ENCODE results near the gene PEG3. TPM values are rescaled to one million over a fixed set of nuclear protein-coding genes. Genes with fewer than 3 reads are reported as not detected.

The PEG3 gene
- total and polyA plus RNA-seq, 2 of the 4 experiments (the other 2 are of a cell fraction), result not detected

- Histone ChIP-seq H4K91ac (ENCODE audit: insufficient read depth, low read depth, low read length) (no peak overlapping the region), H3K4me2 (ENCODE audit: low read depth, low read length) (no peak overlapping the region), H3K4me3 (ENCODE audit: insufficient read depth, low read depth, low read length) (no peak overlapping the region), H2BK120ac (ENCODE audit: low read depth, low read length) (no peak overlapping the region), H2BK5ac (ENCODE audit: low read depth, low read length, poor library complexity, severe bottlenecking) (no peak overlapping the region), H3K4me1 (ENCODE audit: control insufficient read depth, insufficient read depth, low read length) (no peaks in the 10 kb centered on the region), H2BK15ac (ENCODE audit: low read depth, low read length) (no peak overlapping the region), H4K5ac (ENCODE audit: low read depth, low read length) (no peak overlapping the region), H3K9ac (ENCODE audit: low read depth, low read length) (no peak overlapping the region), H3K14ac (replicated peaks; ENCODE audit: low read depth, low read length) (no peak overlapping the region), H3K9me3 (ENCODE audit: control insufficient read depth, insufficient read depth, low read length) (peaks cover 20% of the 10 kb centered on the region), H3K36me3 (ENCODE audit: control insufficient read depth, insufficient read depth, low read length) (no peaks in the 10 kb centered on the region), H4K20me1 (ENCODE audit: insufficient read depth, low read length) (no peaks in the 10 kb centered on the region), H3K27ac (ENCODE audit: insufficient read depth, low read length) (no peak overlapping the region), H4K8ac (ENCODE audit: low read depth in 2 of 2, low read length in 2 of 2) (no peak overlapping the region), H2AK9ac (replicated peaks; ENCODE audit: low read depth, low read length, poor library complexity) (no peak overlapping the region), H3K79me1 (ENCODE audit: low read depth in 1 of 2, low read length in 2 of 2) (no peaks in the 10 kb centered on the region), H3K23ac (ENCODE audit: low read depth, low read length) (no peak overlapping the region), H2AK5ac (ENCODE audit: low read depth, low read length) (no peak overlapping the region), H3K27me3 (ENCODE audit: control insufficient read depth, insufficient read depth, low read length) (no peaks in the 10 kb centered on the region), H2BK20ac (ENCODE audit: low read depth, low read length) (no peak overlapping the region), H3K9me1 (ENCODE audit: insufficient read depth, low read length) (no peaks in the 10 kb centered on the region), H3K56ac (ENCODE audit: extremely low read depth, insufficient read depth, low read length) (no peak overlapping the region), H3K18ac (ENCODE audit: low read depth, low read length) (no peak overlapping the region), H2AFZ (replicated peaks; ENCODE audit: low read length, poor library complexity) (no peak overlapping the region), H3K4ac (ENCODE audit: low read depth, low read length) (no peak overlapping the region)
- WGBS, 2 experiments (ENCODE audit: extremely low coverage in 2 of 2, insufficient read length in 1 of 2), result 53% methylated on average over 3 of the region's 4 CpGs; no CpG with 5 or more reads in 1 of the 2 experiments
- dilution Hi-C loops (cut with HindIII; ENCODE audit: low sequenced_read_pairs, unreplicated experiment) (no loop called here), intact Hi-C loops (cut with micrococcal nuclease) (no loop called here), in situ Hi-C loops (cut with MboI; ENCODE audit: low sequenced_read_pairs) (no loop called here)
- ChIA-PET CTCF (interaction anchor here (0.7 kb wide), 1 partner anchor 183 kb away, joined by 4 read pairs; no protein-coding TSS in a partner anchor), POLR2A (ENCODE audit: unreplicated experiment) (no interaction called here)
- no peak for DNase-seq
- BruUV-seq (replicated peaks), result no TSS peak
- ATAC-seq (ENCODE audit: low read depth), result no peak
- TF ChIP-seq RAD21 (IDR thresholded peaks at IDR 0.05; ENCODE audit: low read length), result no peak
- TF ChIP-seq ELK1 (IDR thresholded peaks at IDR 0.05; ENCODE audit: borderline replicate concordance, low read depth, low read length), result no peak
- no peak for TF ChIP-seq MAFK (IDR thresholded peaks at IDR 0.05; ENCODE audit: low read depth, low read length)
- TF ChIP-seq NFE2L2 (IDR thresholded peaks at IDR 0.05; ENCODE audit: low read depth, low read length), result no peak
- no peak for TF ChIP-seq CHD1 (IDR thresholded peaks at IDR 0.05; ENCODE audit: low read depth, low read length)
- no peak for TF ChIP-seq MXI1 (IDR thresholded peaks at IDR 0.05; ENCODE audit: borderline replicate concordance, low read depth, low read length)
- no peak for TF ChIP-seq RFX5 (IDR thresholded peaks at IDR 0.05; ENCODE audit: low read depth, low read length)
- no peak for TF ChIP-seq USF2 (IDR thresholded peaks at IDR 0.05; ENCODE audit: low read depth, low read length)
- no peak for TF ChIP-seq POLR2A (IDR thresholded peaks at IDR 0.05; ENCODE audit: low read depth, low read length)
- no peak for TF ChIP-seq SMC3 (IDR thresholded peaks at IDR 0.05; ENCODE audit: low read depth, low read length)
- no peak for TF ChIP-seq BHLHE40 (IDR thresholded peaks at IDR 0.05; ENCODE audit: low read depth, low read length)
- TF ChIP-seq MAZ (IDR thresholded peaks at IDR 0.05; ENCODE audit: borderline replicate concordance, low read depth, low read length), result no peak
- TF ChIP-seq CTCF (conservative IDR thresholded peaks at IDR 0.05; ENCODE audit: low read depth, low read length), result no peak
- no peak for TF ChIP-seq RCOR1 (IDR thresholded peaks at IDR 0.05; ENCODE audit: insufficient replicate concordance, low read length)
- no peak for TF ChIP-seq FOS (IDR thresholded peaks at IDR 0.05; ENCODE audit: low read depth, low read length)
- no peak for TF ChIP-seq CEBPB (IDR thresholded peaks at IDR 0.05; ENCODE audit: low read depth, low read length)
Observed at GRCh38 chr19:56862741-56863140, 22.2 kb upstream of the PEG3 start.

Measured in IMR-90 (cell line).